GM18517 (cell line): ENCODE data around the gene EFNA2.
"Not testable (repeated sequence)": the region's sequence is repeated elsewhere in the genome, so short reads cannot be mapped to it uniquely, and the experiment has no call there.

Source experiments
- ATAC-seq: cut with Tn5 transposase; IDR thresholded peaks from one replicate; pipeline ENCODE4 v1.9.1; 2021; ENCODE audit warnings: mild to moderate bottlenecking, moderate library complexity; ENCODE audit not compliant: unreplicated experiment

EFNA2 gene

GRCh38 chr19:1285737-1286360, at the start of gene EFNA2:
Gene EFNA2 (plus strand): TSS chr19:1285873. CDS start chr19:1286169, 296 bp downstream.
- ATAC-seq: no peak

DNA sequence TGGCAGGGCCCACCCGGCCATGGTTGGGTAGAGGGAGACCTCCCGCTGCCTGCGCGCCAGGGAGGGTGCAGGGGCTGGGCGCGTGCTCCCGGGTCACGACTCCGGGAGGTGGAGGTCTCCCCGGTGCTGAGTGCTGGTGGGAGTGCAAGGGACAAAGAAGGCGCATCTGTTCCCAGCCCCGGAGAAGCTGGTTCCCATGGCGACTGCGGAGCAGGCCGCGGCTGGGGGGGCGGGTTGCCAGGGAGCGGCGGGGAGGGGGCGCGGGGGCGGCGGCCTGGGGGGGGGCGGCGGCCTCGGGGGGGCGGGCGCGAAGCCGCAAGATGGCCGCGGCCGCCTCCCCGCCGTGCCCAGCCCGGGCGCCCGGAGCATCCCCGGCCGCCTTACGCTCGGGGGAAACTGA, 49.1 kb upstream of the EFNA2 start:
- ATAC-seq: no peak

GRCh38 chr19:1237027-1237659, 48.5 kb upstream of the EFNA2 start:
- no peak for ATAC-seq

- no peak for ATAC-seq
These were observed 47.8 kb upstream of the EFNA2 start, which contains the start of gene CBARP for GRCh38 chr19:1237754-1238368. Gene CBARP (minus strand): TSS chr19:1238005. CDS start chr19:1236100, 1,905 bp downstream.

DNA sequence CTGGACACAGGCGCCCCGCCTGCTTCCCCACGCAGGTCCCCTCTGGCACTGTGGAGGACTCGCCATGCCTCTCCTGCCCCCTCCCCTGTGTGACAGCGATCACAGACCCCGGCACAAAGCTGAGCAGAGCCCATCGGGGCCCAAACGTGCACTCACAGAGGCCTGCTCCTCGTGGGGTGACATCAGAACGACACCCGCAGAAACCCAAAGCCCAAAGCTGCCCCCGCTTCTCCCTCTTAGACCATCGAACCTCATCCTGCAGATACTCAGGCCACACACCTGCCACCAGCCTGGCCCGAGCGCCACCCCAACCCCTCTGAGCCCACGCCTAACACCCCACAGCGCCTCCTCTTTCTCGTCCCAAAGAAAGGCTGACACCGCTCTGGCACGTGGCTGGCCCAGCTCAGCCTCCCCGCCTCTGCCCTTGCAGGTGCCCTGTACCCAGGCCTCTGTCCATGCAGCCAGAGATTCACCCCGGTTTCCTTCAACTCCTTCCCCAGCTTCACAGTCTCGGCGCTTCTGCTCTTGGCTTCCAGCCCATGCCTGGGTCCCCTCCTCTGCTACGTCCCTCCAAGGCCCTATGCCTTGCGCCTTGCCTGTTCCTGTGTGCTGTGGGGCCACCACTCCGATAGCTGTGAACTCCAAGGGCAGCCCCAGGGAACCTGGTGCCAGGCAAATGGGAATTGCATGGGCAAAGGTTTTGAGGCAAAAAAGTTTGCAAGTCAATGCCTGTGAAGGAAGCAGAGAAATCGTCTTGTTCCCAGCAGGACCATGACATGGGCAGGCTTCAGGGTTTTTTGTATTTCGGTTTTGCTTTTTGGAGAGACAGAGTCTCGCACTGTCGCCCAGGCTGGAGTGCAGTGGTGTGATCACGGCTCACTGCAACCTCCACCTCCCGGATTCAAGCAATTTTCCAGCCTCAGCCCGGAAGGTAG, 47.0 kb upstream of the EFNA2 start:
- no peak for ATAC-seq

GRCh38 chr19:1239420-1239795, 46.3 kb upstream of the EFNA2 start:
- ATAC-seq: no peak

DNA sequence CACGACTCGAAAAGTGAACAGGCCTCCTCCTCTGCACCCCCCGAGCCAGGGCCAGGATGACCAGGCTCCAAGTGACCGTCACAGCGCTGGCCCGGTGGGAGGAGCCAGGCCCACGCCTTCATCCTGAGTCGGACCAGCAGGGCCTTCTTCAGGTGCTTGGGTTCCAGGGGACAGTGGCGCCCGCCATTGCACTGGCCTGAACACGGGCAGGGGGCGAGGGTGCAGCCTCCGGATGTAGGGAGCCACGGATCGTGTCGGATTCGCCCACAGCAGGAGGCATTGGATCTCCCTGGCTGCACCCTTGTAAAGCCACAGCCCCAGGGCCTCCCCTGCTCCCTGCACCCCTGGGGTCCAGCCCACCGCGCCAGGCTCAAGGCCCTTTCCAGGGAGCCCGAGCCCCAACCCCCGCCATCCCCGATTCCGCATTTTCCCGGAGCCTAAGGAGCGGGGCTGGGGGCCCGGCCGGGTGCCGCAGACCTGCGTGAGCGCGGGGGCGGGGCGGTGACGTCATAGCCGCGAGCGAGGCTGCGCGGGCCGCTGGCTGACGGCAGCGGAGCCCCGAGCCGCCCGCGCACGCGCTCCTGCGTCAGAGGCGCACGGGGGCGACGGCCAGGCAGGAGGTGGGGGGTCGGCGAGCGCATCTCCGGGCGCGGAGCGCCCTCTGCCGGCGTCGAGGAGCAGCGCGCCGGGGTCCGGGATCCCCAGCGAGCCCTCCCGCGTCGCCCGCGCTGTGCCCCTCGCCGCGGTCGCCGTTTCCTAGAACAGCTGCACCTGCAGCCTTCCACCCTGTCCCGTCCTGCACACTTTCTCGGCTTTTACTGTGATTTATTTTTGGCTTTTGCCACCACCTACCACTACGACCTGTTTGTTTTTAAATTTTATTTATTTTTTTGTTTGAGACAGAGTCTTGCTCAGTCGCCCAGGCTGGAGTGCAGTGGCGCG, 45.6 kb upstream of the EFNA2 start:
- ATAC-seq: no peak

- no peak for ATAC-seq
These were observed 44.7 kb upstream of the EFNA2 start for GRCh38 chr19:1240925-1241324.

- peak; percentile 49 for ATAC-seq
These were observed 44.1 kb upstream of the EFNA2 start, which contains the start of gene ATP5F1D for GRCh38 chr19:1241417-1242095. Gene ATP5F1D (plus strand): TSS chr19:1241751. CDS start chr19:1241851, 100 bp downstream.

- ATAC-seq: no peak
These were observed 41.6 kb upstream of the EFNA2 start for GRCh38 chr19:1243768-1244692.

DNA sequence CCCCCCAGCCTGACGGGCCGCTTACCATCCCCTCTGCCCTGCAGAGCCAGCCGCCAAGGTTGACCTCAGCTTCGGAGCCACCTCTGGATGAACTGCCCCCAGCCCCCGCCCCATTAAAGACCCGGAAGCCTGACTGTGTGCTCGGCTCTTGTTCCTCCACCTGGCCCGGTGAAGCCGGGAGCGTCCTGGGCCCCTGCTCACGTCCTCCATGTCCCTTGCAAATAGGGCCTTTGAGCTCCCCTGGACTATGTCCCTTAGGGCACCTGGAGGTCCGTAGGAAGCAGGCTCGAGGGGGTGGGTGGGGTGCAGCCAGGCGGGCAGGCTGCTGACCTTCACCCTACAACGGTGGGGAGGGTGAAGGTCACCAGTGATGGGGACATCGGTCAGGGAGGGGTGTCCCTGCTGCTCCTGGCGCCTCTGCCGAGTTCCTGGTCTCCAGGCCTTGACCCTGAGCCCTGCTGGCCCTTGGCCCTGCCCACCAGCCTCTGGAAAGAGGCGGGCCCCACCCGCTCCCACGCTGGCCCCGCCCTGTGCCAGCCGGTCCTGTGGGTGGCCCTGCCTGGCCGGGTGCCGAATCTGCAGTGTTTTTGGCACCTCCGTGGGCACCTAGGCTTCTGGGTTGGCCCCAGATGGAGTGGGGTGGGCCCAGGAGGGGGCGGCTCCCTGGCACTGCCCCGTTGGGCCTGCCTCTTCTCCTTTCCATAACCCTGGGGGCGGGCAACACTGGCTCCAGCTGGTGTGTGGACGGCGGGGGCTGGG, 40.8 kb upstream of the EFNA2 start:
- no peak for ATAC-seq

DNA sequence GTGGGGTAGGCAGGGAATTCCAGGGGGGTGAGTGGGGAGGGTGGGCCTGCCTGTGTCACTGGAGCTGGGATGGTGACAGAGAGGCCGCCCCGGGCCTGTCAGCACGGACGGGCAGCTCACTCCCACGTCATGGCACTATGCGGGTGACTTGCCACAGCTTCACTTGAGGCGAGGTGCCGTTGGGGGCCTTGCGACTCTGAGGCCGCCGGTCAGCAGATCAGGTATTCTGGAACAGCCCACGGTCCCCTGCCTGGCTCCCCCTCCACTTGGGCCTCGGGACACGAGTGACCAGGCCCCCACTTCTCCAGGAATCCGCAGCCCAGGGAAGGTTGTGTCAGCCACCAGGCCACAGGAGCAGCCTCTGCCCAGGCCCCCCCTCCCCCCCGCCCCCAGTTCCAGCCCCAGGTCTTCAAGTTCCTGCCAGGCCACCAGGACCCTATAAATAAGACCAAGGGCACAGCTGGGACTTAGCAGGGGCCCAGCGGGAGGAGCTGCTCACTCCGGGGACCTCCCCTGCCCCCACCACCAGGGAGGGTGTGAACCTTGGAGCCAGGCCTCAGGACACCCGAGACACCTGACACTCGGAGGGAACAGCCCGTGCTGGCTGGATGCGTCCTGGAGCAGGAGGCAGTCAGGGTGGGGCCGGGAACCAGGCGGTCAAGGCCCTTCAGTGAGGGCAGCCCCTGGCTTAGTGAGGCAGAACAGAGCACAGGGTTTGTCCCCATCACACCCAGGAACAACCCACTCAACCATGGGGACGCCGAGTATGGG, 40.0 kb upstream of the EFNA2 start:
- no peak for ATAC-seq

DNA sequence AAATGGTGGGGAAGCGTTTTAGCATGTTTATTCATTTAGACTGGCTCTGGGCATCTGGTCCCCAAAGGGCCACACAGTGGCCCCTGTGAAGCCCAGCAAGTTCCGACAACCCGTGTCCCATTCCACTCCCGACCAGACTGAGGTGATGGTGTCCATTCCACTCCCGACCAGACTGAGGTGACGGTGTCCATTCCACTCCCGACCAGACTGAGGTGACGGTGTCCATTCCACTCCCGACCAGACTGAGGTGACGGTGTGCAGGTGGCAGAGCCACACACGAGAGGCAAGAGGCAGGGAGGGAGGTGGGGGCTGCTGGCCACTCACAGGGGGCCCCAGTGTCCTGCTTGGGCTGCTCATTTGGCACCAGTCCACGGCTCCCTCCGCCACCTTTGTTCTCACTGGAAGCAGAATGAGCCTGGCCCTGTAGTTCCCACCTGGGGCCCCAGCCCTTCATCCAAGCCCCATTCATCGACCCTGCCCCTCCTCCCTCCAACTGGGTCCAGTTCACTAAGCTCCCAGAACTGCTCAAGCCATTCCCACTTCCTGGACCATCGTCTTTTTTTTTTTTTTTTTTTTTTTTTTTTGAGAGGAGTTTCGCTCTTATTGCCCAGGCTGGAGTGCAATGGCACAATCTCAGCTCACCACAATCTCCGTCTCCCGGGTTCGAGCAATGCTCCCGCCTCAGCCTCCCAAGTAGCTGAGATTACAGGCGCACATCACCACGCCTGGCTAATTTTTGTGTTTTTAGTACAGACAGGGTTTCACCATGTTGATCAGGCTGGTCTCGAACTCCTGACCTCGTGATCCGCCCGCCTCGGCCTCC, 39.2 kb upstream of the EFNA2 start:
- ATAC-seq: not testable (repeated sequence)

GRCh38 chr19:1247748-1248138, 37.9 kb upstream of the EFNA2 start:
- ATAC-seq: no peak

- peak; percentile 6 for ATAC-seq
These were observed 37.4 kb upstream of the EFNA2 start, which contains the start of gene MIDN for GRCh38 chr19:1248139-1248785. Gene MIDN (plus strand): TSS chr19:1248583. CDS start chr19:1250297, 1,714 bp downstream.
